Stomach (tissue), 9 donors: ENCODE measurements around the gene IAH1. TPM values are rescaled to one million over a fixed set of nuclear protein-coding genes. Genes with fewer than 3 reads are reported as not detected.
A peak's percentile ranks its signal among the peaks of the same experiment; 100 is the strongest.

Experiments used
- DNase-seq, 2 donors: peaks; one replicate each; pipeline versions ENCODE4 v3.0.0 to v3.0.0-alpha.2; 2013 to 2019
- H3K27ac ChIP-seq, 5 donors: fragments of 200-600 bp in 4 of 5; sonication (generic) in 4 of 5; one replicate each; pipeline ENCODE4 v1.5.1; 2013 to 2019; ENCODE audit warnings: mild to moderate bottlenecking in 1 of 5, moderate library complexity in 1 of 5
- H3K27me3 ChIP-seq, 3 donors: fragments of 200-600 bp; sonication (generic); one replicate each; pipeline ENCODE4 v1.5.1; 2017 to 2019; ENCODE audit warnings: mixed run types in 1 of 3
- H3K36me3 ChIP-seq, 4 donors: fragments of 200-600 bp; sonication (generic); 1 replicate in 3 of 4; 2 replicates in 1 of 4; pipeline ENCODE4 v1.5.1; 2016 to 2019
- H3K4me1 ChIP-seq, 4 donors: fragments of 200-600 bp; sonication (generic); one replicate each; pipeline ENCODE4 v1.5.1; 2016 to 2019
- H3K4me3 ChIP-seq, 4 donors: fragments of 200-600 bp; sonication (generic) in 3 of 4; one replicate each; pipeline ENCODE4 v1.5.1; 2016 to 2019; ENCODE audit warnings: mild to moderate bottlenecking in 1 of 4
- H3K9me3 ChIP-seq, 4 donors: fragments of 200-600 bp; sonication (generic); one replicate each; pipeline ENCODE4 v1.5.1; 2016 to 2019
- CTCF ChIP-seq, 7 experiments: fragments of 450-650 bp in 4 of 7; fragments of 200-600 bp in 3 of 7; sonication (generic) in 3 of 7; IDR thresholded peaks; one replicate each; pipeline ENCODE4 v1.5.1; 2016 to 2019; ENCODE audit warnings: antibody characterized with exemption in 7 of 7, control low read depth in 2 of 7, mild to moderate bottlenecking in 1 of 7
- EP300 ChIP-seq: sonication (generic); formaldehyde crosslinking; IDR thresholded peaks from one replicate; pipeline ENCODE4 v1.6.1; 2017; ENCODE audit warnings: antibody characterized with exemption
- POLR2A ChIP-seq, 4 donors: fragments of 450-650 bp; IDR thresholded peaks; one replicate each; pipeline ENCODE4 v1.6.1; 2016; ENCODE audit warnings: antibody characterized with exemption in 4 of 4, control low read depth in 2 of 4, mild to moderate bottlenecking in 1 of 4, moderate library complexity in 1 of 4
- POLR2AphosphoS5 ChIP-seq, 3 donors: sonication (generic); formaldehyde crosslinking; IDR thresholded peaks; one replicate each; pipeline ENCODE4 v1.6.1; 2016; ENCODE audit warnings: antibody characterized with exemption in 3 of 3
- WGBS, 5 donors: extraction: QIAGEN DNeasy Blood & Tissue Kit in 3 of 5; methylation state at CpG; one replicate each; pipeline versions ENCODE4 v1.1.5 to v1.1.7; 2013 to 2018; 5-methylcytosine and 5-hydroxymethylcytosine counted together
- intact Hi-C: fragments of 100-400 bp; cut with DNase I; formaldehyde crosslinking; loops from one replicate; pipeline ENCODE4 v1.15.1; 2023; ENCODE audit warnings: low total_unique reads
- polyA plus RNA-seq, 3 donors: library from polyadenylated mRNA; stranded (reverse); fragments of 200-250 nt; gene quantifications; one replicate each; pipeline ENCODE4 v1.2.3, GENCODE V29; 2013
- total RNA-seq, 5 donors: library from RNA; depleted of rRNA; stranded (reverse); fragments of >200 nt; gene quantifications; one replicate each; pipeline versions ENCODE4 v1.1.0 to v1.2.3, GENCODE V29; 2014 to 2016
- donor health status: healthy with polysubstance abuse.
- donor health status: Bipolar disorder and iron deficiency.
- donor health status: healthy.

Gene IAH1
- total and polyA plus RNA-seq, 8 donors, result 29.8 to 204 (median 53.5) TPM

- no peak overlapping the region for H3K4me3 ChIP-seq
- no peaks in the 10 kb centered on the region for H3K27me3 ChIP-seq
- TF ChIP-seq POLR2AphosphoS5 (IDR thresholded peaks at IDR 0.05) (no peak), CTCF (IDR thresholded peaks at IDR 0.05) (no peak), EP300 (no peak), POLR2A (IDR thresholded peaks at IDR 0.05) (no peak)
- 83 to 96% (median 91%) methylated on average over 7 of the region's 7 CpGs for WGBS, 5 donors
- intact Hi-C loops, result no loop called here
- peaks cover 7 to 78% (median 68%) of the 10 kb centered on the region in 4 donors for H3K36me3 ChIP-seq
- peaks cover 0 to 6% (median 0%) of the 10 kb centered on the region in 4 donors for H3K4me1 ChIP-seq
- H3K9me3 ChIP-seq, result no peaks in the 10 kb centered on the region
- no peak for DNase-seq
- H3K27ac ChIP-seq, result no peak overlapping the region
These were observed 9.2 kb upstream of the IAH1 start for GRCh38 chr2:9465170-9465569.

GRCh38 chr2:9466147-9466683 is 8.1 kb upstream of the IAH1 start:
- H3K9me3 ChIP-seq, result no peaks in the 10 kb centered on the region
- no peak overlapping the region for H3K4me3 ChIP-seq
- H3K27ac ChIP-seq, result no peak overlapping the region
- intact Hi-C loops, result no loop called here
- H3K4me1 ChIP-seq, result peaks cover 0 to 6% (median 0%) of the 10 kb centered on the region in 4 donors
- DNase-seq, result no peak
- peaks cover 9 to 73% (median 59%) of the 10 kb centered on the region in 4 donors for H3K36me3 ChIP-seq
- 87 to 97% (median 93%) methylated on average over 41 to 46 of the region's 46 CpGs for WGBS, 5 donors
- no peaks in the 10 kb centered on the region for H3K27me3 ChIP-seq
- no peak for TF ChIP-seq CTCF (IDR thresholded peaks at IDR 0.05)
- no peak for TF ChIP-seq POLR2AphosphoS5 (IDR thresholded peaks at IDR 0.05)
- TF ChIP-seq EP300, result no peak
- no peak for TF ChIP-seq POLR2A (IDR thresholded peaks at IDR 0.05)

- no peak overlapping the region for H3K27ac ChIP-seq
- peak in 1 of 2 donors; percentile 62 for DNase-seq
- intact Hi-C loops, result no loop called here
- 41 to 68% (median 56%) methylated on average over 10 of the region's 10 CpGs for WGBS, 5 donors
- peaks cover 6 to 67% (median 55%) of the 10 kb centered on the region in 4 donors for H3K36me3 ChIP-seq
- no peak for TF ChIP-seq POLR2A (IDR thresholded peaks at IDR 0.05)
- no peak for TF ChIP-seq POLR2AphosphoS5 (IDR thresholded peaks at IDR 0.05)
- TF ChIP-seq EP300, result no peak
- no peak for TF ChIP-seq CTCF (IDR thresholded peaks at IDR 0.05)
- no peak overlapping the region for H3K4me3 ChIP-seq
- peaks cover 0 to 4% (median 0%) of the 10 kb centered on the region in 4 donors for H3K4me1 ChIP-seq
- H3K27me3 ChIP-seq, result no peaks in the 10 kb centered on the region
- no peaks in the 10 kb centered on the region for H3K9me3 ChIP-seq
These were observed 6.7 kb upstream of the IAH1 start for GRCh38 chr2:9467687-9468086.

- TF ChIP-seq POLR2AphosphoS5 (IDR thresholded peaks at IDR 0.05) (no peak), CTCF (IDR thresholded peaks at IDR 0.05) (no peak), POLR2A (IDR thresholded peaks at IDR 0.05) (no peak), EP300 (no peak)
These were observed 3.1 kb upstream of the IAH1 start for GRCh38 chr2:9471206-9471605.

More at GRCh38 chr2:9471206-9471605, 3.1 kb upstream of the IAH1 start:
- Histone ChIP-seq H3K27ac (no peak overlapping the region), H3K4me3 (no peak overlapping the region), H3K27me3 (no peaks in the 10 kb centered on the region), H3K36me3 (peaks cover 6 to 42% (median 33%) of the 10 kb centered on the region in 4 donors), H3K9me3 (no peaks in the 10 kb centered on the region), H3K4me1 (peaks cover 14 to 25% (median 23%) of the 10 kb centered on the region in 4 donors)
- intact Hi-C loops, result no loop called here
- DNase-seq, result no peak
- 84 to 91% (median 90%) methylated on average over 5 of the region's 5 CpGs for WGBS, 5 donors
